HEK293 (cell line): ENCODE results near the gene SLC28A2.

Source experiments
- CTCF ChIP-seq: fragments of 450-650 bp; formaldehyde crosslinking; IDR thresholded peaks from 2 replicates; pipeline ENCODE4 v1.5.1; 2016; ENCODE audit warnings: missing biosample characterization, missing genetic modification characterization
- IKZF3 ChIP-seq: fragments of 450-650 bp; IDR thresholded peaks from 2 replicates; pipeline ENCODE4 v1.5.0; 2018; ENCODE audit warnings: missing biosample characterization, mild to moderate bottlenecking, missing genetic modification characterization, moderate library complexity
- MEIS1 ChIP-seq: sonication (generic); formaldehyde crosslinking; IDR thresholded peaks from 2 replicates; pipeline ENCODE4 v1.8.1; 2022; ENCODE audit warnings: missing genetic modification reagents, mild to moderate bottlenecking, borderline replicate concordance
- TCF7L2 ChIP-seq: IDR thresholded peaks from 2 replicates; pipeline ENCODE4 v1.6.1; 2011; ENCODE audit warnings: low read depth, mild to moderate bottlenecking, inconsistent platforms, low read length, moderate library complexity, borderline replicate concordance
- ZEB2 ChIP-seq: fragments of 450-650 bp; formaldehyde crosslinking; IDR thresholded peaks from 2 replicates; pipeline ENCODE4 v1.5.1; 2016; ENCODE audit warnings: missing biosample characterization, missing genetic modification characterization
- ZFP41 ChIP-seq: fragments of 450-650 bp; formaldehyde crosslinking; IDR thresholded peaks from 2 replicates; pipeline ENCODE4 v1.5.1; 2016; ENCODE audit warnings: missing biosample characterization, missing genetic modification characterization, borderline replicate concordance
- ZNF174 ChIP-seq: fragments of 450-650 bp; formaldehyde crosslinking; IDR thresholded peaks from 2 replicates; pipeline ENCODE4 v1.5.0; 2017; ENCODE audit warnings: missing biosample characterization, mild to moderate bottlenecking, missing genetic modification characterization
- ZNF214 ChIP-seq: fragments of 450-650 bp; formaldehyde crosslinking; IDR thresholded peaks from 2 replicates; pipeline ENCODE4 v1.5.1; 2017; ENCODE audit warnings: missing biosample characterization, mild to moderate bottlenecking, missing genetic modification characterization, borderline replicate concordance
- ZNF23 ChIP-seq: fragments of 450-650 bp; formaldehyde crosslinking; IDR thresholded peaks from 2 replicates; pipeline ENCODE4 v1.5.1; 2016; ENCODE audit warnings: missing biosample characterization, missing genetic modification characterization, borderline replicate concordance
- ZNF24 ChIP-seq: fragments of 450-650 bp; formaldehyde crosslinking; IDR thresholded peaks from 2 replicates; pipeline ENCODE4 v1.5.1; 2016; ENCODE audit warnings: missing biosample characterization, missing genetic modification characterization
- ZNF366 ChIP-seq: fragments of 450-650 bp; formaldehyde crosslinking; conservative IDR thresholded peaks from 2 replicates; pipeline ENCODE4 v1.5.1; 2016; ENCODE audit warnings: missing biosample characterization, missing genetic modification characterization
- ZNF585B ChIP-seq: fragments of 450-650 bp; formaldehyde crosslinking; IDR thresholded peaks from 2 replicates; pipeline ENCODE4 v1.5.1; 2016; ENCODE audit warnings: missing biosample characterization, missing genetic modification characterization
- ZNF692 ChIP-seq: fragments of 450-650 bp; formaldehyde crosslinking; IDR thresholded peaks from 2 replicates; pipeline ENCODE4 v1.5.1; 2016; ENCODE audit warnings: missing biosample characterization, missing genetic modification characterization
- TF ChIP-seq, protein P1 (sequence below): fragments of 450-650 bp; formaldehyde crosslinking; IDR thresholded peaks from 2 replicates; pipeline ENCODE4 v1.5.1; 2016; ENCODE audit warnings: missing biosample characterization, missing genetic modification characterization

DNA sequence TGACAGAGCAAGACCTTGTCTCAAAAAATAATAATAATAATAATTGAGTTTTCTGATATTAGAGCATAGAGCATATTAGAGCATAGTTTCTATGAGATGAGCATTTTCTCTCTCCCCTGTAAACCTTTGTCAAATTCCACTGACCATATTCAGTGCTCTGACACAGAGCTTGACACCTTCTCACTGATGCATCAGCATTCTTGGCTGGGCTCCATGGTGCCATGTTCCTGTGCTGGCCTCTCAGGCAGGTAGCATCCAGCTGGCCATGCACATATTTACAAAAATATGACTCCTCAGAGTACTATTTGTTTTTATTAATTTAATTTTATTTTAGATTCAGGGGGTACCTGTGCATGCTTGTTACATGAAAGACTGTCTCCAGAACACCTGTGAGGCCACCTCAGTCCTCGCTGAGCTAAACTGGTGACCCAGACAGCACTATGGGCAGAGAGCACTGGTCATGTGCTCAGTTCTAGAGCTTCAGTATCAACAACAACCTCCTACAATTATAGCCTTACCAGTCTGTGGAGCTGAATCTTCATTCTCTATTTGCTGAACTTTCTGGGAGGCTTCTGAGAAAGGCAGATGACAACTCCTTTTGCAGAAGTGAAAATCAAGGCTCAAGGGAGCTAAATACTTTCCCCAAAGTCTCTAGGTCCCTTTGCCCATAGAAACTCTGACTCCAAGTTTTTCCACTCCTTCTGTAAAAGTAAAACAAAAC, 21.6 kb upstream of the SLC28A2 start:
- TF ChIP-seq CTCF: no peak
- TF ChIP-seq ZNF23 (tag by site-specific recombination): no peak
- TF ChIP-seq ZNF24 (tag by site-specific recombination): no peak
- no peak for TF ChIP-seq ZNF214
- no peak for TF ChIP-seq ZNF585B (tag by site-specific recombination)
- TF ChIP-seq ZNF174 (tag by site-specific recombination): no peak
- TF ChIP-seq ZEB2 (tag by site-specific recombination): no peak
- TF ChIP-seq, protein P1, sequence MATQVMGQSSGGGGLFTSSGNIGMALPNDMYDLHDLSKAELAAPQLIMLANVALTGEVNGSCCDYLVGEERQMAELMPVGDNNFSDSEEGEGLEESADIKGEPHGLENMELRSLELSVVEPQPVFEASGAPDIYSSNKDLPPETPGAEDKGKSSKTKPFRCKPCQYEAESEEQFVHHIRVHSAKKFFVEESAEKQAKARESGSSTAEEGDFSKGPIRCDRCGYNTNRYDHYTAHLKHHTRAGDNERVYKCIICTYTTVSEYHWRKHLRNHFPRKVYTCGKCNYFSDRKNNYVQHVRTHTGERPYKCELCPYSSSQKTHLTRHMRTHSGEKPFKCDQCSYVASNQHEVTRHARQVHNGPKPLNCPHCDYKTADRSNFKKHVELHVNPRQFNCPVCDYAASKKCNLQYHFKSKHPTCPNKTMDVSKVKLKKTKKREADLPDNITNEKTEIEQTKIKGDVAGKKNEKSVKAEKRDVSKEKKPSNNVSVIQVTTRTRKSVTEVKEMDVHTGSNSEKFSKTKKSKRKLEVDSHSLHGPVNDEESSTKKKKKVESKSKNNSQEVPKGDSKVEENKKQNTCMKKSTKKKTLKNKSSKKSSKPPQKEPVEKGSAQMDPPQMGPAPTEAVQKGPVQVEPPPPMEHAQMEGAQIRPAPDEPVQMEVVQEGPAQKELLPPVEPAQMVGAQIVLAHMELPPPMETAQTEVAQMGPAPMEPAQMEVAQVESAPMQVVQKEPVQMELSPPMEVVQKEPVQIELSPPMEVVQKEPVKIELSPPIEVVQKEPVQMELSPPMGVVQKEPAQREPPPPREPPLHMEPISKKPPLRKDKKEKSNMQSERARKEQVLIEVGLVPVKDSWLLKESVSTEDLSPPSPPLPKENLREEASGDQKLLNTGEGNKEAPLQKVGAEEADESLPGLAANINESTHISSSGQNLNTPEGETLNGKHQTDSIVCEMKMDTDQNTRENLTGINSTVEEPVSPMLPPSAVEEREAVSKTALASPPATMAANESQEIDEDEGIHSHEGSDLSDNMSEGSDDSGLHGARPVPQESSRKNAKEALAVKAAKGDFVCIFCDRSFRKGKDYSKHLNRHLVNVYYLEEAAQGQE: no peak
- no peak for TF ChIP-seq MEIS1 (CRISPR knock-in tag)
- no peak for TF ChIP-seq ZFP41
- TF ChIP-seq ZNF692: no peak
- TF ChIP-seq ZNF366 (tag by site-specific recombination): no peak
- TF ChIP-seq IKZF3: no peak
- no peak for TF ChIP-seq TCF7L2
